Cardiac fibroblast (primary cell): ENCODE measurements around the gene TOX2.

Experiments
- DNase-seq, 2 donors: peaks; one replicate each; pipeline versions ENCODE4 v3.0.0 to v3.0.0-alpha.2; 2010; ENCODE audit warnings: low read depth in 2 of 2
- H3K4me3 ChIP-seq, 2 donors: replicated peaks in 1 of 2; 1 replicate in 1 of 2; 2 replicates in 1 of 2; pipeline ENCODE4 v1.5.1; 2011; ENCODE audit warnings: low read depth in 2 of 2, low read length in 2 of 2, mild to moderate bottlenecking in 2 of 2, moderate library complexity in 1 of 2
- TF ChIP-seq, protein P1 (sequence below): IDR thresholded peaks from one replicate; pipeline ENCODE4 v1.5.1; 2011; ENCODE audit warnings: low read depth, mild to moderate bottlenecking, low read length, inconsistent platforms

Gene TOX2

DNA sequence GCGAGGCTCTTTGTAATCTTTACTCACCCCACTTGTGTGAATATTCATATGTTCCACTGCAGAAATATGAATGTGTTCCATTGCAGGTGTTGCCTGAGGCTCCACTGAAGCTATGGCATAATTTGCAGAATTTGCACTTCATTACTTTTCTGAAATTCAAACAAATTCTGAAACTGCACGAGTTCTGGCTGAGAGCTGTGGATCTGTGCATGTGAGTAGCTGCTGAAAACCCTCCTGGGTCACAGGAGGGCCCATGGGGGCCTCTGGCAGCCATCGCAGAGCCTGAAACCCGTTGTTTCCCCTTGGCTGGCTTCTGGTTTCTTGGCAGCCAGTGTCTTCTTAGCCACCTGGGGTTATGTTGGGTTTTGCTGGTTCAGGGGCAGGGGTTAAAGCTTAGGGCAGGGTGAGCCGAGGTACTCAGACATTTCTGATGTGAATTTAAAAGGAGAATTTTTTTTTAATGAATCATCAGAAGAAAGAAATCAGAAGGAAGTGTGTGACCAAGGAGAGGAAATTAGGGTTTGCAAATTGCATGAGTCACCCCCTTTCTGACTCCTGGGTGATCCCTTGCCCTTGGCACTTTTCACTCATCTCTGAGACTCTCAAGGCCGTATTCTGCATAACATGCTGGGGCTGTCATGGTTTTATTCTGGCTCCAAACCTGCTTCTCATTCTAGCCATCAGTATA, 40.6 kb downstream of the TOX2 start:
- H3K4me3 ChIP-seq: no peak overlapping the region
- TF ChIP-seq, protein P1, sequence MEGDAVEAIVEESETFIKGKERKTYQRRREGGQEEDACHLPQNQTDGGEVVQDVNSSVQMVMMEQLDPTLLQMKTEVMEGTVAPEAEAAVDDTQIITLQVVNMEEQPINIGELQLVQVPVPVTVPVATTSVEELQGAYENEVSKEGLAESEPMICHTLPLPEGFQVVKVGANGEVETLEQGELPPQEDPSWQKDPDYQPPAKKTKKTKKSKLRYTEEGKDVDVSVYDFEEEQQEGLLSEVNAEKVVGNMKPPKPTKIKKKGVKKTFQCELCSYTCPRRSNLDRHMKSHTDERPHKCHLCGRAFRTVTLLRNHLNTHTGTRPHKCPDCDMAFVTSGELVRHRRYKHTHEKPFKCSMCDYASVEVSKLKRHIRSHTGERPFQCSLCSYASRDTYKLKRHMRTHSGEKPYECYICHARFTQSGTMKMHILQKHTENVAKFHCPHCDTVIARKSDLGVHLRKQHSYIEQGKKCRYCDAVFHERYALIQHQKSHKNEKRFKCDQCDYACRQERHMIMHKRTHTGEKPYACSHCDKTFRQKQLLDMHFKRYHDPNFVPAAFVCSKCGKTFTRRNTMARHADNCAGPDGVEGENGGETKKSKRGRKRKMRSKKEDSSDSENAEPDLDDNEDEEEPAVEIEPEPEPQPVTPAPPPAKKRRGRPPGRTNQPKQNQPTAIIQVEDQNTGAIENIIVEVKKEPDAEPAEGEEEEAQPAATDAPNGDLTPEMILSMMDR: no peak
- peak; percentile 90 to 91 for DNase-seq

DNA sequence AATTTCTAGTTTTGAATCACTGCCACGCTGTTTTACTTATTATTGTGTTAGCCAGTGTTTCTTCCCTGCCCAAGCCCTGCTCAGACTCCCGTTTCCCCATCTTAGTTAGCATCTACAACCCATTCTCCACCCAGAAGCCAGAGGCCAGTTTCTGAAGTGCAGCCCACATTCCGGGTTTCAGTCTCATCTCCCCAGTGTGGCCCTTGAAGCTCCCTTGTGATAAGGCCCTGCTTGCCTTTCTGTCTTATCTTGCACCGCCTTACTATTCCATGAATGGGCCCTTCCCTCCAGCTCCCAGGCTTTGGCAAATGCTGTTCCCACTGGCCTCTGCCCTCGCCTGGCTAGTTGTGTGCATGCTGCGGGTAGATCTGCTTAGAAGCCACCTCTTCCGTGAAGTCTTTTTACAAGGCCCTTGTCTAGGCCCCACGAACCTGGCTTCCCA, 41.1 kb downstream of the TOX2 start:
- no peak for DNase-seq
- TF ChIP-seq, protein P1: no peak
- no peak overlapping the region for H3K4me3 ChIP-seq

DNA sequence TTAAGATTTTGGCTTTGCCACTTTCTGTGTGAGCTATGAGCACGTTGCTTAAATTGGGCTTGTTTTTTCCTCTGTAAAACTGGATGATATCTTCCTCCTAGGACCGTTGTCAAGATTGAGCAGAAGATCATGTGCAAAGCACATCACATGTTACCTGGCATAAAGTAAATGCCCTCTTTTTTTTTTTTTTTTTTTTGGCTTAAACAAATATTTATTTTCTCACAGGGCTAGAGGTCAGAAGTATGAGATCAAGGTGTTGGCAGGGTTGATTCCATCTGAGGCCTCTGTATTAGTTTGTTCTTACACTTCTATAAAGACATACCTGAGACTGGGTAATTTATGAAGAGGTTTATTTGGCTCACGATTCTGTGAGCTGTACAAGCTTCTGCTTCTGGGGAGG, 42.7 kb downstream of the TOX2 start:
- no peak overlapping the region for H3K4me3 ChIP-seq
- no peak for DNase-seq
- TF ChIP-seq, protein P1: no peak

DNA sequence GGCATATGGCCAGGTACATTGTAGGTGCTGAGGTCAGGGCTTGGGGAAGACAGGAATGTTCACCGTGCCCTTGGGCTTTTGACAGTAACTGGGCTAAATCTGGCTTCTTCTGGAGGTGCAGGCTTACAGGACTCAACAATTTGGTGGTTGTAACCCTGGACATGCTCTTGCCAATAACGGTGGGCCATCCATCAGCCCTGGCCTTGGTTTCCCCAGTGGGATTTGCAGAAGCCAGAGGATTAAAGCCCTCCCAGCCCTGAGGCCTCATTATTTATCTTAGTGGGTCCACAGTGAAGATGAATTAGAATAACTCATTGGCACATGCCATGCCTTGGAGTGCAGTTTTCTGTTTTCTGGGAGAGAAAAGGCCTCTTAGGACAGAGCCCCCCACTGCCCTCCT, 44.0 kb downstream of the TOX2 start:
- TF ChIP-seq, protein P1: no peak
- no peak overlapping the region for H3K4me3 ChIP-seq
- DNase-seq: no peak

DNA sequence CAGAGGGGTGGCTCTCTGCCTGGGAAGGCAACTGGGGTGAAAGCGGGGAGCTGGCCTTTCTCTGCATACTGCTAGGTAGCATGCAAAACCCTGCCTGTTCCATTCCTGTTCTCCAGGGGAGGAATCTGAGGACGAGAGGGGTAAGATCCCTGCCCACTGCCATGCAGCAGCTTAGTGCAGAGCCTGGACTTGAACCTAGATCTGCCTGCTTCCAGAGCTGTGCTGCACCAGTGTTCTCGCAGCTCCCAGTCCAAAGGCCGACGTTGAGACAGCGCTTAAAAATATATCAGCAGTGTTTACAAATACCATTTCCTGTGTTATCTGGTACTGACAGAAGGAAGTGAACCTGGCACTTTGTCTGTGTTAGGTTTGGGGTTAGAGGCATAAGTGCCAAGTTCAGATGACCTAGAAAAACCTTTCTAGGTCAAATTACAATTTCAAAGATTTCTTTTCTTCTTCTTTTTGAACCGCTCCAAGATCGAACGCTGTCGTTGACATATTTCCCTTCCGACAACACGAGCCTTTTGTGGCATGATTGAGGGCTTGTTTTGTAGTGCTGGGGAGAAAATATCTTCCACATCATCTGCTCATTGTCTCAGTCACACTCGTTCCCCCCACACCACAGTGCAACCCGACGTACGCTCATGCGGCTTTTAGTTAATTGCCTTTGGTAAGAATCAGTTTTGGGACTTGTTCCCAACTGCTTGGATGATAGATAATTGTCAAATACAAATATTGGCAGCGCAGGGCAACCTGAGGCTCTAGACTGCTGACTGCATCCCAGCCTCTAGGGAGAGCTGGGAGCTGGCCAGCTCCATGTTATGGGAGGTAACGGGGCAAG, 44.6 kb downstream of the TOX2 start:
- no peak overlapping the region for H3K4me3 ChIP-seq
- peak in 1 of 2 donors; percentile 61 for DNase-seq
- TF ChIP-seq, protein P1: no peak

DNA sequence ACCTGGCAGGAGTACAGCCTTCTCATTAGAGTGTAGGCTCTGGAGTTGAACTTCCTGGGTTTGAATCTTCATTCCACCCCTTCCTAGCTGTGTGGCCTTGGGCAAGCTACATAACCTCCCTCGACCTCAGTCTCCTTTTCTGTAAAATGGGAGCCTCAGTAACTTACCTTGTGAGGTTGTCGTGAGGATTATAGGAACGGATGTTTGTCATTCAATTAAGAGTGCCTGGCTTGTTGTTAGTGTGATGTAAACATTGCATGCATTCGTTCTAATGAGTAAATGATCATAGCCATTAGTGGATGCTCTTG, 45.2 kb downstream of the TOX2 start:
- DNase-seq: no peak
- no peak overlapping the region for H3K4me3 ChIP-seq

More for the DNA sequence above, 45.2 kb downstream of the TOX2 start:
- TF ChIP-seq, protein P1: no peak
